Vagina (tissue), 2 donors: ENCODE results near the gene FAM174A.

Experiments used
- CTCF ChIP-seq, 3 experiments: fragments of 450-650 bp in 2 of 3; fragments of 200-600 bp in 1 of 3; sonication (generic) in 1 of 3; IDR thresholded peaks; one replicate each; pipeline ENCODE4 v1.5.1; 2017 to 2019; ENCODE audit warnings: antibody characterized with exemption in 3 of 3, mild to moderate bottlenecking in 2 of 3, moderate library complexity in 2 of 3
- POLR2A ChIP-seq, 2 donors: fragments of 450-650 bp; IDR thresholded peaks; one replicate each; pipeline ENCODE4 v1.6.1; 2017; ENCODE audit warnings: antibody characterized with exemption in 2 of 2, mild to moderate bottlenecking in 2 of 2, moderate library complexity in 2 of 2
- POLR2AphosphoS5 ChIP-seq, 2 donors: sonication (generic); formaldehyde crosslinking; IDR thresholded peaks; one replicate each; pipeline ENCODE4 v1.9.0; 2017; ENCODE audit warnings: antibody characterized with exemption in 2 of 2, mild to moderate bottlenecking in 2 of 2, low read depth in 1 of 2; ENCODE audit not compliant: insufficient read depth in 1 of 2

- TF ChIP-seq POLR2A (IDR thresholded peaks at IDR 0.05) (no peak), CTCF (IDR thresholded peaks at IDR 0.05) (no peak), POLR2AphosphoS5 (IDR thresholded peaks at IDR 0.05; ENCODE audit: insufficient read depth in 1 of 2, low read depth in 1 of 2) (no peak)
Measured at GRCh38 chr5:100518377-100518776, 16.8 kb upstream of the FAM174A start.
